Transverse colon (tissue), 3 donors: ENCODE results near the gene PDCL2.

Experiments used
- CTCF ChIP-seq, 5 experiments: fragments of 200-600 bp in 3 of 5; fragments of 450-650 bp in 2 of 5; sonication (generic) in 3 of 5; IDR thresholded peaks; 1 replicate in 2 of 5; 2 replicates in 3 of 5; pipeline ENCODE4 v1.5.1; 2016 to 2017; ENCODE audit warnings: antibody characterized with exemption in 5 of 5, inconsistent platforms in 3 of 5, mild to moderate bottlenecking in 2 of 5, moderate library complexity in 1 of 5
- EP300 ChIP-seq: sonication (generic); formaldehyde crosslinking; IDR thresholded peaks from one replicate; pipeline ENCODE4 v1.6.1; 2017; ENCODE audit warnings: antibody characterized with exemption, low read depth
- POLR2A ChIP-seq: fragments of 450-650 bp; IDR thresholded peaks from one replicate; pipeline ENCODE4 v1.6.1; 2016; ENCODE audit warnings: antibody characterized with exemption, mild to moderate bottlenecking, moderate library complexity

GRCh38 chr4:55575513-55575912 is 16.5 kb downstream of the PDCL2 start:
- TF ChIP-seq POLR2A (no peak), CTCF (IDR thresholded peaks at IDR 0.05) (no peak), EP300 (no peak)
